Tibial nerve (tissue), 4 donors: Measurements from ENCODE around the gene ECEL1.

ENCODE experiments used
- CTCF ChIP-seq, 5 experiments: fragments of 200-600 bp in 3 of 5; fragments of 450-650 bp in 2 of 5; sonication (generic) in 3 of 5; IDR thresholded peaks; one replicate each; pipeline ENCODE4 v1.5.1; 2016 to 2019; ENCODE audit warnings: antibody characterized with exemption in 5 of 5, mild to moderate bottlenecking in 3 of 5, moderate library complexity in 2 of 5
- EP300 ChIP-seq, 2 donors: sonication (generic); formaldehyde crosslinking; IDR thresholded peaks; one replicate each; pipeline ENCODE4 v1.6.1; 2017; ENCODE audit warnings: antibody characterized with exemption in 2 of 2, mild to moderate bottlenecking in 1 of 2
- POLR2A ChIP-seq, 2 donors: fragments of 450-650 bp; IDR thresholded peaks; one replicate each; pipeline ENCODE4 v1.6.1; 2017; ENCODE audit warnings: antibody characterized with exemption in 2 of 2, mild to moderate bottlenecking in 2 of 2, moderate library complexity in 2 of 2

GRCh38 chr2:232532419-232532818 lies 44.8 kb upstream of the ECEL1 start:
- TF ChIP-seq POLR2A (IDR thresholded peaks at IDR 0.05) (no peak), CTCF (IDR thresholded peaks at IDR 0.05) (no peak), EP300 (IDR thresholded peaks at IDR 0.05) (no peak)
